SKM-1 (cell line): ENCODE data around the gene FRMD6.

Experiments
- DNase-seq: peaks from one replicate; lab custom pipeline; 2025; ENCODE audit not compliant: unreplicated experiment; lab: John Stamatoyannopoulos, UW

Gene FRMD6

DNA sequence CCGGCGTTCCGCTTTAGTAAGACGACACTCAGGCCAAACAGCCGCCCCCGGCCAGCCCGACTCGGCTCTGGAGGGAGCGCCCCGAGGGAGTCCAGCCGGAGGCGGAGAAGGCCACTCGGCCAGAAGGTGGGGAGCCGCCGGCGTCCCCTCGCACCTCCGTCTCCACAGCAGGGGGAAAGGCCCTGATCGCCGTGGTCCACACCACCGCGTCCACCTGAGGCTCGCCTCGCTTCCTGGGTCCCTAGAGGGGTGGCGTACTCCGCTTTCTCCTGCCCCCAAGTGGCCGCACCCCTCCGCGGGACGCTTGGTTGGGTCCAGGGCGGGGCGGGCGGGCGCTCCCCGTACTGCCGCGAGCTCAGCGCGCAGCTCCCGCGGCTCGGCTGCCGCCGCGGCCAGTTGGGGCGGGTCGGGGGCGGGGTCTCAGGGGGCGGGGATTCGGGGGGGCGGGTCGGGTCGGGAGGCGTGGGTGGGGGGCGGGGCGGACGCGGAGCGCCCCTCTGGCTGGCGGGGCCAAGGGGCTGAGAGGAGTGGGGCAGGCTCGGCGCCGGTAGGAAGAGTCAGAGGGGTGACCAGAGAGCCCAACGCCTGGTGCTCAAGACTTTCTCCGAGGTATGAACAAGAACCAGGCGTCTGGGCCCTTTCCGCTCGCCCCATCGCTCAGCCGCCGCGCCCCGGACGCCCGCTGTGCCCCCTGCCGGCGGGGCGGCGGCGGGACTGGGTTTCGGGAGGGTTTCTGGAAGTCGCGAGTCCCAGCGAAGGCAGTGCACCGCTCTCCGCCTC, at the start of gene FRMD6:
Gene FRMD6 (plus strand): TSS at position 523 of the 780 bp plus-strand sequence. CDS start 37,927 bp downstream, outside the sequence.
- peak; percentile 40 for DNase-seq

GRCh38 chr14:51602310-51602709, 49.4 kb upstream of the FRMD6 start:
- no peak for DNase-seq

DNA sequence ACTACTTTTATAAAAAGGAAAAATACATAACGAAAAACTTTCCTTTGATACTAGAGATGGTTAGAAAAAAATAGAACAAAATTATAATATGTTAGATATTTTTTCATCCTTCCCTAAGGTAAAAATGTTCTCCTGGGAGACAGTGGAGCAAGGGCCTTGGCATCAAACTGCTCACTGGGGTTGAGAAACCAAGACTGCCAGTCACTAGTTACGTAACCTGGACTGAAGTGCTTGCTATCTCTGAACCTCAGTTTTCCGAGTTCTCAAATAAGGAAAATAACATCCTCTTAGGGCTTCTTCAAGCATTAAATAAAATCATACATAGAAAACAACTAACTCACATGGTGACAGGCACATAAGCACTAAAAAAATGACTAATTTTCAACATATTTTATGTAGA, 48.2 kb upstream of the FRMD6 start:
- no peak for DNase-seq

DNA sequence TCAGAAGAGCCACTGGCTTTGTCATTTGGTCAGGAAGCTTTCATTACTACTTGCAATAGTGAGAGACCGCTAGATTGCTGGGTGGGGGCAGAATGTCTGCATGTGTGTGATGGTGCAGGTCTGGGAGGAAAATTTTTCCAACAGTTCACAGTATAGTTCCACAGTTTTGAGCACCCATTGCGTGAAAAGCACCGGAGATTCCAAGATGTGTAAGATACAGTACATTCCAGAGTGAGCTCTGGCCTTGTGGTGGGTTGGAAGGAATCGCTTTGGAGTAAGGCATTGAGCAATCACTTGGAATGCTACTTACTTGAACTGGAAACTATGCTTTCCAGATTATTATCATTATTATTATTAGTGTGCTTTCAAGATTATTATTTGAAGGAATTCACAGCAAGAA, 47.6 kb upstream of the FRMD6 start:
- no peak for DNase-seq

DNA sequence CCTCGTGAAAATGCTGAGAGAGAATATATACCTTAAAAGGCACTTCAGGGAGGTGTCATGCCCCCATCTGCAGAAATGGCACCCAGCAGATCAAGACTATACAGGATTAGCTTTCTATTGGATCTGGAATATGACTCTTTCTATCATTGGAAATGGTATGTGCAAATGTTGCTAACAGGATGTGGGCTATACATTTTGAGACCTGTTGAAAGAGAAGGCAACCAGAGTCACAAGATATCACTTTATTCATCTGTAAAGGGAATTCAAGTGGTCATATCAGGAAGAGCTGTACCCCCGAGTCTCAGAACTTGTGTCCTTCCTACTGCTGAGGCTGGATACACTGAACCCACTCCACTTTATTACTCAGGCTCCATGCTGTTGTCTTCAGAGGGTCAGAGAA, 46.1 kb upstream of the FRMD6 start:
- no peak for DNase-seq

- DNase-seq: no peak
Observed at GRCh38 chr14:51607711-51608110, 44.0 kb upstream of the FRMD6 start.

GRCh38 chr14:51609251-51609954, 42.3 kb upstream of the FRMD6 start:
- no peak for DNase-seq

- no peak for DNase-seq
Observed at GRCh38 chr14:51609955-51610283, 41.8 kb upstream of the FRMD6 start.

- no peak for DNase-seq
Observed at GRCh38 chr14:51610771-51611170, 40.9 kb upstream of the FRMD6 start.

DNA sequence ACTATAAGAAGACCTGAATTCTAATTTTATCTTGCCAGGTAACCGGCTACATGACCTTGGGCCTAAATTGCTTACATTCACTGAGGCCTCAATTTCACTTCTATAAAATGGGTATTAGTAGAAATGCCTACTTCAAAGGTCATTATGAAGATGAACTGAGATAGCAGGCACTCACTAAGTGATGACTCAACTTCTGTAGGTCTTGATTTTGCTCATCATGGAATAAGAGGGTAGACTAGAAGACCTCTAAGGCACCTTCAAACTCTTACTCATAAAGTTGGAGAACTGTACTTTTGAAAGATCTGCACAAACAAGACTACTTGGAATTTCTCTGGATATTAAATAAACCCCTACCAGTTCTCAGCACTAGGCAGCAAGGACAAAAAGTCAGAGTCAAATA, 39.3 kb upstream of the FRMD6 start:
- no peak for DNase-seq

GRCh38 chr14:51613416-51613815, 38.3 kb upstream of the FRMD6 start:
- no peak for DNase-seq

DNA sequence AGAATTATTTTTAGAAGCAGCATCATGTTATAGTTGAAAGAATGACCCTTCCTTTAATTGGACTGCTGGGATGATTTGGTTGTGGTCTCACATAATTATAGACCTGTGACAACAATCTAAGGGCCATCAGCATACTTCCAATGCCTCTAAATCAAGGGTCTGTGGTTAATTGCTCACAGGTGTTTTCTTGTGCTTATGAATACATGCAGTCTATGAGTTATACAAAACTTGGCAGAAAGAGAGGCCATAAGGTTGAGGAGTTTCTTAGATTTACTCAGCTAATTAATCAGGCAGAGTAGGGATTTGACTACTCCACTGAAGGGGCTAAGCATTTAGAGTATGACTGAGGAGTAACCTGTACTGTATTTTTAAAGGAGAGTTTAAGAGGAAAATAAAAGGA, 37.0 kb upstream of the FRMD6 start:
- DNase-seq: no peak

DNA sequence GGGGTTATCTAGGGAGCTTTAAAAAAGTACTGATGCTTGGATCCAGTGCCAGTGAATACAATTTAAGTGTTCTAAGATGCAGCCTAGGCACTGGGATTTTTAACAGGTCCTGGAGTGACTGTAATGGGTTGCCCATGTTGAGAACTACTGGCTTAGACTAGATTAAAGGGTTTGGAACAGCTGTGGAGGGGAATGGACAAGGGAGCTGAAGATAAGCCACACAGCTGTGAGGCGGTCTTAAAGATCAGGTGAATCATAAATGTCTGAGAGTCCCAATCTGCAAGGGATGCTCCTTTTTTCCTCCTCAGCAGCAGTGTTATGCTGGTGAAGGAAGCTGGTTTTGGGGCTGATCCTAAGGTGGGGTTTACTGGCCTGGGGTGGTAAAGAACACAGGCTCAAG, 35.5 kb upstream of the FRMD6 start:
- DNase-seq: no peak

DNA sequence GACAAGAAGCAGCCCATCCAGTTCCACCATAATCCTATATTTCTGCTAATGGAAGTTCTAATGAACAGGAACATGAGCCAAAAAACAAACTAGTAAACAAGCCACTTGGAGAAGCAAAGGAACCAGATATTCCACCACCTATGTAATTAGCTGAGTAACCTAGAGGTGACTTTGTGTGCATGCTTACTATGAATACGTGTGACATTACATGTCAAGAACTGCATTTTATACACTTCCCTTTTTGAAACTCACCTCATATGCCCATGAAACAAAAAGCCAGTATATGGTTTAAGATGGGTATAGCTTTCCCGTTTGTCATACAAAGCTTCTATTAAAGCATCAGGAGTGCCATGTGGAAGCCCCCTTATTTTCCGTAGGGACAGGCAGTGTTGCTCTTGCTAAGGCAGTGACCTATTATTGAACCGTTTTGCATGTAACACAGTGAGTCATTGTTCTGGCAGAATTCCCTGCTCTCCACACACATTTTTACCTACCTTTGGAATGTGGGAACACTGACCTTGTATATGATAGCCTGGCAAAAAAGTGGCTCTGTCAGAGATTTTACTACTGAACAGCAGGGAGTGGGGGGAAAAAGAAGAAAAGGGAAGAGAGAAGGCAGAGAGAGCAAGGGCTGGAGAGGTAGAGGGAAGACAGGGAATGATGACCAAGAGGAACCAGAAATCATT, 34.8 kb upstream of the FRMD6 start:
- DNase-seq: no peak

DNA sequence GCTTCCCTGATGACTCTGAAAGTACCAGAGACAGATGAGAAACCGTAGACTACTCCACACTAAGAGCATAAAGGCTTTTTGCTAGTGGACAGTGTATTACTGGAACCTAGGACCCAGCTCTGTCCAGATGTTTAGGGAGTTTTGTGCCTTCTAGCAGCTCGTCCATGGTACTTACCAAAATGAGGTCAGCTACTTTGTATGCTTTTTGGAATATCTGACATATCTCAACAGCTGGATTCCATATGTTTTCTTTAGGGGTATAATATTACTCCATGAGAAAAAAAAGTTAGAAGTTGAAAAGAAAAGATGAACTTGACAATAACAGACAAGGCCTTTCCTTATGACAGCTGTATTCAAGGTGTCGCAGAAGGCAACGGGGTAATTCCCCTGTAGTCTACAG, 32.1 kb upstream of the FRMD6 start:
- DNase-seq: no peak

- DNase-seq: no peak
Observed at GRCh38 chr14:51620056-51620455, 31.7 kb upstream of the FRMD6 start.

DNA sequence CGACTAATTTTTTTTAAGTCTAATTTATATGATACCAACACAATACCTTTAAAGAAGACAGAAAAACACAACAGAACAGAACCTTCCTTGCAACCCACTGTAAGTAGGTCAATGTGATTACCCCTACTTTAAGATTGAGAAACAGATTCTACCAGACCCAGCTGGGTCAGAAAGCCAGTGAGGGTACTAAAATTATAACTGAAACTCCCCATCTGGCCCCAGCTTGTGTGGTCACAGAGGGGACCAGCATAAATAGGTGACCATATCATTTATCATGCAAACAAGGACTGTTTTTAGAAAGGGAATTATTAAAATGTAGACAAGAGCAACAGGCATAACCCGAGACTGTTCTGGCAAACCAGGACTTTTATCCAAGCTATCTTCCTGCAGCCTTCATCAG, 30.1 kb upstream of the FRMD6 start:
- no peak for DNase-seq

- DNase-seq: no peak
Observed at GRCh38 chr14:51622376-51622775, 29.3 kb upstream of the FRMD6 start.

- DNase-seq: no peak
Observed at GRCh38 chr14:51624955-51625569, 26.6 kb upstream of the FRMD6 start.

- no peak for DNase-seq
Observed at GRCh38 chr14:51626185-51626584, 25.5 kb upstream of the FRMD6 start.

- DNase-seq: no peak
Observed at GRCh38 chr14:51626788-51627187, 24.9 kb upstream of the FRMD6 start.

- no peak for DNase-seq
Observed at GRCh38 chr14:51627313-51627712, 24.4 kb upstream of the FRMD6 start.
